ENCODE data around the gene PIWIL1. TPM values are rescaled to one million over a fixed set of nuclear protein-coding genes. Genes with fewer than 3 reads are reported as not detected.

Gene PIWIL1
- total RNA-seq, 1 experiment from 2014 or later = not detected

DNA sequence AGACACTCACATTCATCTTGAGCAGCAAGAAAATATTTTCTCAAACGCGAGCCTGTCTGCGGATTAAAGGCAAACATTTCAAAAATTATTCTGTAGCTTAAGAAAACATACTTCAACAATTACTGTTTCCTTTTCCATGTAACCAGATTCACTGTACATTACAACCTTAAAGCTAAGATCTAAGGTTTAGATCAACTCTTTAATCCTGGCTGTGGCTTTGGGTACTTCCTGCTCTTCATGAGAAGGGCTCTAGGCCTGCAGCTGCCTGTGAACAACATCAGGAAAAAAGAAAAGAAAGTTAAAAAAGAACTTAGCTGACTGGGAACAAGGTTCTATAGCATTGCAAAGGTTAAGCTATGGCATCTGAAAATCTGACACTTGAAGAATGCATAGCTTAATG lies 21.4 kb upstream of the PIWIL1 start:
- ATAC-seq = no peak

GRCh38 chr12:130320536-130320935 lies 17.2 kb upstream of the PIWIL1 start:
- Histone ChIP-seq H3K27me3 (ENCODE audit: low read length) (no peaks in the 10 kb centered on the region), H3K27ac (ENCODE audit: low read length) (no peak overlapping the region), H3K4me1 (ENCODE audit: insufficient read depth, low read length) (no peaks in the 10 kb centered on the region), H3K9me3 (ENCODE audit: low read length) (no peaks in the 10 kb centered on the region), H2AFZ (ENCODE audit: low read length) (no peak overlapping the region), H3K4me3 (ENCODE audit: low read length) (no peak overlapping the region), H3K4me2 (ENCODE audit: low read length) (no peak overlapping the region), H3K9me2 (replicated peaks; ENCODE audit: low read length) (no peaks in the 10 kb centered on the region), H3F3A (ENCODE audit: low read length, unreplicated experiment) (no peaks in the 10 kb centered on the region), H3K9ac (ENCODE audit: low read length) (no peak overlapping the region), H4K20me1 (ENCODE audit: low read length) (no peaks in the 10 kb centered on the region), H3K79me2 (ENCODE audit: low read length) (no peaks in the 10 kb centered on the region), H3K36me3 (ENCODE audit: low read depth, low read length) (no peaks in the 10 kb centered on the region)
- DNase-seq = no peak
- BruUV-seq (replicated peaks) = no TSS peak
- ATAC-seq = no peak
- CTCF ChIA-PET = no interaction called here
- POLR2A ChIA-PET (ENCODE audit: unreplicated experiment) = no interaction called here
- TF ChIP-seq EZH2 (IDR thresholded peaks at IDR 0.05; ENCODE audit: low read length, unreplicated experiment) (no peak), EZH2phosphoT487 (IDR thresholded peaks at IDR 0.05; ENCODE audit: borderline replicate concordance, low read length) (no peak)
- TF ChIP-seq, protein P1, sequence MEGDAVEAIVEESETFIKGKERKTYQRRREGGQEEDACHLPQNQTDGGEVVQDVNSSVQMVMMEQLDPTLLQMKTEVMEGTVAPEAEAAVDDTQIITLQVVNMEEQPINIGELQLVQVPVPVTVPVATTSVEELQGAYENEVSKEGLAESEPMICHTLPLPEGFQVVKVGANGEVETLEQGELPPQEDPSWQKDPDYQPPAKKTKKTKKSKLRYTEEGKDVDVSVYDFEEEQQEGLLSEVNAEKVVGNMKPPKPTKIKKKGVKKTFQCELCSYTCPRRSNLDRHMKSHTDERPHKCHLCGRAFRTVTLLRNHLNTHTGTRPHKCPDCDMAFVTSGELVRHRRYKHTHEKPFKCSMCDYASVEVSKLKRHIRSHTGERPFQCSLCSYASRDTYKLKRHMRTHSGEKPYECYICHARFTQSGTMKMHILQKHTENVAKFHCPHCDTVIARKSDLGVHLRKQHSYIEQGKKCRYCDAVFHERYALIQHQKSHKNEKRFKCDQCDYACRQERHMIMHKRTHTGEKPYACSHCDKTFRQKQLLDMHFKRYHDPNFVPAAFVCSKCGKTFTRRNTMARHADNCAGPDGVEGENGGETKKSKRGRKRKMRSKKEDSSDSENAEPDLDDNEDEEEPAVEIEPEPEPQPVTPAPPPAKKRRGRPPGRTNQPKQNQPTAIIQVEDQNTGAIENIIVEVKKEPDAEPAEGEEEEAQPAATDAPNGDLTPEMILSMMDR (conservative IDR thresholded peaks at IDR 0.05; ENCODE audit: low read depth, low read length) = no peak
- intact Hi-C loops (cut with micrococcal nuclease) = no loop called here

More for the DNA sequence above, 21.4 kb upstream of the PIWIL1 start:
- ChIA-PET POLR2A (ENCODE audit: unreplicated experiment) (no interaction called here), CTCF (no interaction called here)
- Histone ChIP-seq H3K79me2 (ENCODE audit: low read length) (no peaks in the 10 kb centered on the region), H3K4me2 (ENCODE audit: low read length) (no peak overlapping the region), H3K27me3 (ENCODE audit: low read length) (no peaks in the 10 kb centered on the region), H3K9ac (ENCODE audit: low read length) (no peak overlapping the region), H3K4me3 (ENCODE audit: low read length) (no peak overlapping the region), H3F3A (ENCODE audit: low read length, unreplicated experiment) (no peaks in the 10 kb centered on the region), H3K9me3 (ENCODE audit: low read length) (no peaks in the 10 kb centered on the region), H3K9me2 (replicated peaks; ENCODE audit: low read length) (no peaks in the 10 kb centered on the region), H2AFZ (ENCODE audit: low read length) (no peak overlapping the region), H3K27ac (ENCODE audit: low read length) (no peak overlapping the region), H3K36me3 (ENCODE audit: low read depth, low read length) (no peaks in the 10 kb centered on the region), H3K4me1 (ENCODE audit: insufficient read depth, low read length) (no peaks in the 10 kb centered on the region), H4K20me1 (ENCODE audit: low read length) (no peaks in the 10 kb centered on the region)
- no peak for DNase-seq
- no peak for TF ChIP-seq EZH2phosphoT487 (IDR thresholded peaks at IDR 0.05; ENCODE audit: borderline replicate concordance, low read length)
- TF ChIP-seq, protein P1 (conservative IDR thresholded peaks at IDR 0.05; ENCODE audit: low read depth, low read length) = no peak
- TF ChIP-seq EZH2 (IDR thresholded peaks at IDR 0.05; ENCODE audit: low read length, unreplicated experiment) = no peak
- BruUV-seq (replicated peaks) = no TSS peak
- intact Hi-C loops (cut with micrococcal nuclease) = no loop called here

DNA sequence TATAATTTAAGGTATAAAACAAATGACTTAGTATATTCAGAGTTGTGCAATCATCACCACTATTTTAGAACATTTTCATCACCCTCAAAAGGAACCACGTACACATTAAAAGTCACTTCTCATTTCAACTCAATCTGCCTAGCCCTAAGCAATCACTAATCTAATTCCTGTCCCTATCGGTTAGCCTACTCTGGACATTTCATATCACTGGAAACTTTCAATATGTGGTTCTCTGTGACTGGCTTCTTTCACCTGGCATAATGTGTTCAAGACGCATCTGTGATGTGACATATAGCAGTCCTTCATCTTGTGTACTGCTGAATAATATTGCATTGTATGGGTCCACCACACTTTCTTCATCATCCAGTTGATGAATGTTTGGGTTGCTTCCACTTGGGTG lies 15.4 kb upstream of the PIWIL1 start:
- ATAC-seq (no peak), DNase-seq (no peak)
- TF ChIP-seq, protein P1 (conservative IDR thresholded peaks at IDR 0.05; ENCODE audit: low read depth, low read length) = no peak
- no peak for TF ChIP-seq EZH2phosphoT487 (IDR thresholded peaks at IDR 0.05; ENCODE audit: borderline replicate concordance, low read length)
- no peak for TF ChIP-seq EZH2 (IDR thresholded peaks at IDR 0.05; ENCODE audit: low read length, unreplicated experiment)
- no peaks in the 10 kb centered on the region for H3K27me3 ChIP-seq (ENCODE audit: low read length)
- H3K9me3 ChIP-seq (ENCODE audit: low read length) = no peaks in the 10 kb centered on the region
- H3K27ac ChIP-seq (ENCODE audit: low read length) = no peak overlapping the region
- no peak overlapping the region for H2AFZ ChIP-seq (ENCODE audit: low read length)
- intact Hi-C loops (cut with micrococcal nuclease) = no loop called here
- H3K9me2 ChIP-seq (replicated peaks; ENCODE audit: low read length) = no peaks in the 10 kb centered on the region
- POLR2A ChIA-PET (ENCODE audit: unreplicated experiment) = no interaction called here
- no peak overlapping the region for H3K4me2 ChIP-seq (ENCODE audit: low read length)
- H3K9ac ChIP-seq (ENCODE audit: low read length) = no peak overlapping the region
- no TSS peak for BruUV-seq (replicated peaks)
- H3K79me2 ChIP-seq (ENCODE audit: low read length) = no peaks in the 10 kb centered on the region
- no peaks in the 10 kb centered on the region for H3K36me3 ChIP-seq (ENCODE audit: low read depth, low read length)
- no peak overlapping the region for H3K4me3 ChIP-seq (ENCODE audit: low read length)
- no peaks in the 10 kb centered on the region for H3K4me1 ChIP-seq (ENCODE audit: insufficient read depth, low read length)
- CTCF ChIA-PET = no interaction called here
- H4K20me1 ChIP-seq (ENCODE audit: low read length) = no peaks in the 10 kb centered on the region
- no peaks in the 10 kb centered on the region for H3F3A ChIP-seq (ENCODE audit: low read length, unreplicated experiment)

Measured in PC-3 (cell line).